ENCODE results near the gene PSTPIP2.

PSTPIP2 gene

GRCh38 chr18:45940724-45941123 is 131.3 kb downstream of the PSTPIP2 start:
- in situ Hi-C loops (cut with MboI; ENCODE audit: low sequenced_read_pairs) = no loop called here

DNA sequence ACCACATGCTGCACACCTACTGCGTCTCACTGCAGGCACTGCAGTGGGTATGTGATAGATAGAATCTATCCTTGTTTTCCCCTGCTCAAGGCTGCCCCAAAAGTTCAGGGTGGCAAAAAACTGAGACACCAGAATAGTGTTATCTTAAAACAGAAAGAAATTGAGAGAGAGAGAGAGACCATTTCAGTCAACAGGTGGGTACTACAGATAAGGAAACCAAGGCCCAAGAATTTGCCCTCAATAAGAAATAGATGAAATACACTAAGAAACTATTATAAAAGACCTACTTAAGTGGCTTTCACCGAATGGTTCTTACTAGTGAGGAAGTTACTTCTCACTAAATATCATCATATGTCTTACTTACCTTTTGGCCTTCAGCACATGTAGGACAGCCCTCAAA is 132.8 kb downstream of the PSTPIP2 start:
- in situ Hi-C loops (cut with MboI; ENCODE audit: low sequenced_read_pairs) = no loop called here

DNA sequence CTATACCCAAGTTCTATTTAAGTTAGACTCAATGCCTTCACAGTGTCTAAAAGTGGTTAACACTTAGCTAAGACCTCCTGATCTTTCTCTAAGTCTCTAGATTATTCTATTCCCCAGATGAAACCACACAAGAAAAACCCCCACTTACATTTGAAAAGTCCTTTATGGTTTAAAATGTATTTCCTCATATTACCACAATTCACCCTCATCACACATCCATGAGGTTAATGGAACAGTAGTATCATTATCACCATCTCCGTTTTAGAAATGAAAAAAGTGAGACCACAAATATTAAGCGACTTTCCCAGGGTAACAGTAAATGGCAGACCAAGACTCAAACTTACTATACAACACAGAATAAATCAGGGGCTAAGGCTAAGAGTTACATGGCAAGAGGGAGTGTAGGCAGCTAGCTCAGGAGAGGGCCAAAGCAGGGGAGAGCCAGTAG is 133.5 kb downstream of the PSTPIP2 start:
- in situ Hi-C loops (cut with MboI; ENCODE audit: low sequenced_read_pairs) = no loop called here

DNA sequence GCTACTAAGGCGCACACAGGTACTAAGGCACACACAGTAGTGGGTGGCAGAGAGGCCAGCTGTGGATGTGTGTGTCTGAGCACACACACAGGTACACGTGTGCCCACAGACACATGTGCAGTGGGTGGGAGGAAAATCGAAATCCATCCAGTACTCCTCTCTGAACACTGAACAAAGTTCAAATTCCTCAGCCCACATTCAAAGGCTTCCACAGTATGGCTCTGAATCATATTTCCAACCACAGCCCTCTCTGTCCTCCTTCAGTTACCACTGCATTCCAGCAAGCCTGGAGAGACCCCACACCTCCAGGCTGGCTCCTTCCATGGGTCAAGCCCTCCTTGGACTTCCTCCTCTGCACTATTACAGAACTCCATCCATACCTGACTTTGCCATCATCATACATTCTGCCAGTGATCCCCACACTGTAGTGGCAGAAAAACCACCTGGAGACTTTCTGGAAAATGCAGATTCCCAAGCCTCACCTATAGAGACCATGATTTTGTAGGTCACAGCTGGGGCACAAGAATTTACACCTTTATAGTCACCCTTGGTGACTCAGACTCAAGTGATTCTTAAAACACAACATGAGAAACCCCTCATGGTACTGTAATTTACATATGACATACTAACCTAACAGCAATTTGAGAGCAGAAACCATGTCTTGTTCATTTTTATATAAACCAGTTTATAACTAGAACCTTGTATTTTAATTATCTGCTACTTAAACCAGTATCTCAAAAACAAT is 136.3 kb downstream of the PSTPIP2 start:
- in situ Hi-C loops (cut with MboI; ENCODE audit: low sequenced_read_pairs) = no loop called here

Data from hTERT RPE-1 (cell line).